Stimulated activated CD8-positive, alpha-beta memory T cell treated with anti-CD3 and anti-CD28 coated beads, Interleukin-7, amount 100 ng/mL, for 48 hours (primary cell): Measurements from ENCODE around the gene UBE2L6.

ENCODE experiments used
- DNase-seq, 2 donors: peaks; one replicate each; pipeline ENCODE4 v3.0.0-alpha.2; 2020; ENCODE audit warnings: low read depth in 1 of 2; ENCODE audit errors: extremely low read depth in 1 of 2

The UBE2L6 gene

DNA sequence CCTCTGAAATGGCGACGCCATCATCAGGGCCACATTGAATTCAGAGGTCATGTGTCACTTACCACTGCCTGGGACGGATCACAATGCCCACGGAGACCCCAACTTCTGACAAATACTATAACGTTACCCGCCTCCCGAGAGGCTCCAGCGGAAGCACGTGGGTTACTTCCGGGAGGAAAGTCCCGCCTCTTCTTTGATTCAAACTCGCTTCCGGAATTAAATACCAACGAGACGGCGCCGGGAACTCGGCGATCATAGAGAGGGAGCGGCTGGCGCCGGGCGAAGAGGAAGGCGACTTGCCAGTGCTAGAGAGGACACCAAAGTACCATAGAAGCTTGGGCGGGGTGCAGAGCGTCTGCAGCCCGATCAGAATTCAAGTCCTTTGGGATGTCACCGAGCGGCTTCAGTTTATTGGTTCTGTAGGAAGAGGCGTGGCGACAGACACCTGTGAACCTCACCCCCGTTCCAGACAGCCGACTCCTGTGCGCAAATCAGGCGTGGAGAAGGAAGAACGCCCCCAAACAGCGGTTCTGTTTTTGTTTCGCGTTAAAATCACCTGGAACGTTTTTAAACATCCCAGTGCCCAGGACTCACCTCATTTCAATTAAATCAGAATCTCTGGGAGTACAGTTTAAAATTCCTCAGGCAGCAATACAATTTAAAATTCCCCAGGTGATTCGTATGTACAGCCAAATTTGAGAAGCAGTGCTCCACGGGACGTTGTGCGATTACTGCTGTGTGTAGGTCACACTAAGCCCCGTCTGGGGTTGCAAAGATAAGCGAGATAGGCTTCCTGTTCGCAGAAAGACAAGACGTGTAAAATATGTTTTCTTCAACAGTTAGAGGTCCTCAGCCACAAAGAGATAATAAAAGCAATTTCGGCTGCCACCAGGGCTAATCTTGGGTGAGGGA is 36.6 kb downstream of the UBE2L6 start, which contains the start of gene TIMM10:
Gene TIMM10 (minus strand): TSS at position 159 of the 912 bp plus-strand sequence. CDS start 565 bp downstream, outside the sequence.
- peak; percentile 88 to 93 for DNase-seq

DNA sequence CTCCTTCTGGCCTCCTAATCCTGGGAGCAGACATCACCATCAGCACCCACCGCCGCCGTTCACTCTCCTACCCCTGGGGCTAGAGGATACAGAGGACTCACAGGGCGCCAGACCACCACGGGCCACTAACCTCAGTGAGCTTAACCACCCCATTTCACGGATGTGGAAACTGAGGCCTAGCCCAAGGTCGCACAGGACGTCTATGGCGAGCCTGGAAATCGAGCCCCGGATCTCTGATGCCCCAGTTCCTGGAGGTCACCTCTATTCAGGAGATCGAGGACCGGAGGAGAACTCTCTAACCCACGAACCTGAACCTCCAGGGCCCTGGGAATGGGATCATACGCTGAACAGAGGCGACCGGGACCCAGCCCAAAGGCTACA is 37.3 kb downstream of the UBE2L6 start:
- no peak for DNase-seq

DNA sequence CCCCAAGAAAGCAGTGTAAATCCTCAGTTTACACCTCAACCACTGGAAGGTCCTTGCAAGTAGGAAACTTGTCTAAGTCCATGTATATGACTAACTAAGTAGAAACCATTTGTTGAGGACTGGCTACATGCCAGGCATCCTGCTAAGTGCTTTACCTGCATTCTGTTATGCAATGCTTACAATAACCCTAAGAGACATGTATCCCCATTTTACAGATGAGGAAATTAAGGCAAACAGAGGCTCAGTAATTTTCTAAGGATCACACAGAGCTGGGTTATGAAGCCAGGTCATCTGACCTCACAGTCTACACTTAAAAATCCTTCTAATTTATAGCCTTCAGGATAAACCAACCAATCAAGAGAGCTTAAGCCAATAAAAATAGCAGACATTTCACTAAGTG is 38.5 kb downstream of the UBE2L6 start:
- no peak for DNase-seq

DNA sequence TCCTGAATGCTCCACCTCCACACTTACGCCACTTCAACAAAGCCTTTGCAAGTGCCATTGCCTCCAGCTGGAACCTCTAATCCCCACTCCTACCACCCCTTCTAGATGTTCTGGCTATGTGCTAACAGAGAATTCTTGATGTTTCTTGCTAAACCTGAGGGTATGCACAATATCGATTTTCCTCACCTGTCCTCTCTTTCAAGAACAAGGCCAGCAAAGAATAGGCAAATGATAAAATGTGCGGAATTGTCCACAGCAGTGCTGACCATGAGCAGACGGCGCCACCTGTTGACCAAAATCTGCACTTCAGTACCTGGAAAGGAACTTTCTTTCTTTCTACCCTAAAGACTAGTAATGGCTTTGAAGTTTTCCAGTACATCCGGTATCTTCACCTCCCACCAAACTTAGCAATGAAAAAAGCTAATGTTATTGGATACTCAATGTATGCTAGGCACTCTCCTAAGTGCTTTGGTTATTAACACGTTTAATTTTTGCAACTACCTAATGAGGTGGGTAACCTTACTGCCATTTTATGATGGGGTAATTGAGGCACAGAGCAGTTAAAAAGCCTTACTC is 40.3 kb downstream of the UBE2L6 start:
- no peak for DNase-seq

DNA sequence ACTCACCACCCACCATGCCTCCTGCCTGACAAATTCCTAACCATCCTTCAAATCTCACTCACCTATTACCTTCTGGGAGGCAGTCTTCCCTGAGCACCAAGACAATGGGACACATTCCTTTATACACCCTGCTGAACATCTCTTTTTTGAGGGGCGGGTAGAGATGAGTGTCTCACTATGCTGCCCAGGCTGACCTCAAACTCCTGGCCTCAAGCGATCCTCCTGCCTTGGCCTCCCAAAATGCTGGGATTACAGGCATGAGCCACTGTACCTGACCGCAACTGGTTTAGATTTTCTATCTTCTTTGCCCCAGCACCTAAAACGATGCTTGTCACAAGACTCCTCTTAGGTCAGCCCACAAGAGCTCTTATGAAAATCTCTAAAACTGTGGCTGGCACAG is 44.1 kb downstream of the UBE2L6 start:
- no peak for DNase-seq

DNA sequence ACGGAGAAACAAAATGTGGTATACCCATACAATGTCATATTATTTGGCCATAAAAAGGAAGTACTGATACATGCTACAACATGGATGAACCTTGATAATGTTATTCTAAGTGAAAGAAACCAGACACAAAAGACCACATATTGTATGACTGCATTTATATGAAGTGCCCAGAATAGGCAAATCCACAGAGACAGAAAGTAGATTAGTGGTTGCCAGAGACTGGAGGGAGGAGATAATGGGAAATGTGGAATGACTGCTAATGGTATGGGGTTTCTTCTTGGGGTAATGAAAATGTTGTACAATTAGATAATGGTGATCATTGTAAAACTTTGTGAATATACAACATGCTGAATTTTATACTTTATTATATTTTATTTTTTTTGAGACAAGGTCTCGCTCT is 46.4 kb downstream of the UBE2L6 start:
- DNase-seq, result no peak

DNA sequence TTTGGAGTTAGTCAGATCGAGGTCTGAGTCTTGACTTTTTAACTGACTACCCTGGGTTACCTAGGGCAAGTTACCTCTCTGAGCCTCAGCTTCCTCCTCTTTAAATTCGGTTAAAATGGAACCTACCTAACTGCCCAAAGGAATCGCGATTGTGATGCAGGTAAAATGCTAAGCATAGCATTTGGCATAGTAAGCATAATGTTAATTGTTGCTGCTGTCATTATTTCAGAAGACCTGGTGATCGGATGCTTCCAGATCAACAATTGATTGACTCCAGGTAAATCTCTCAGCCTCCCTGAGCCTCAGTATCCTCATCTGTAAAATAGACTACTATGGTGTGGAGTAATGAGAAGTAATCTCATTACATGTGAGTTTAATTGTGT is 51.4 kb downstream of the UBE2L6 start:
- no peak for DNase-seq

DNA sequence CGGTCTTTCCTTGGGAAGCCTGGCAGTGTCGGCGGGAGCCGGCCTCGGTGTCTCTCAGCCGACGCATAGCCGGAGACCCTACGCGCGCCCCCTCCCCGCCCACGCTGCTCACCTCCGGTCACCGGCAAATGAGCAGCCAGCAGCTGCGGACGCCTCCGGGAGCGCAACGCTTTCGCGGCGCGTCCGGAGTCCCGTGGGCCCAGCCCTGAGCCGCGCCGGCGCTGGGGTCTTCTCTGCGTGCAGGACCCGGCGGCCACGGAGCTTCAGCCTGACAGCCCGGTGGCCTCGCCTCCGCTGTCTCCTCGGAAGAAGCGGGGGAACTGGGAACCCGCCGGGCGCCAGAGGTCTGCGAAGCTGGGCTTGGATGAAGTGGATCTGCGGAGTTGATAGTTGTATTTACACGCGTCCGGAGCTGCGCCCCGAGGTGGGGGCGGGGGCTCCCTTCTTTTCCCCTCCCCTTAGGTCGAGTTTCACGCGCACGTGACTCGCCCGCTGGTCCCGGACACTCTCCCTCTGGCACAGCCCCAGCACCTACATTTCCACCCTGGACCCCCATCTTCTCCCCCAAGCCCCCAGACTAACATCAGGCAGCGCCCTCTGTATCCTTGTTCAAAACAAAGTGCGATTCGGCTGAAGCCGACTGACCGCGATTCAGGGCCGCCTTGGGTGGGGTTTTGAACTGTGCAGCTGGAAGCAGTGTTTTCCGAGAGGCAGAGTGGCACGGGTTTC is 52.0 kb downstream of the UBE2L6 start, which contains the start of gene SLC43A1:
Gene SLC43A1 (minus strand): TSS at position 371 of the 729 bp plus-strand sequence. CDS start 1,591 bp downstream, outside the sequence.
- no peak for DNase-seq

DNA sequence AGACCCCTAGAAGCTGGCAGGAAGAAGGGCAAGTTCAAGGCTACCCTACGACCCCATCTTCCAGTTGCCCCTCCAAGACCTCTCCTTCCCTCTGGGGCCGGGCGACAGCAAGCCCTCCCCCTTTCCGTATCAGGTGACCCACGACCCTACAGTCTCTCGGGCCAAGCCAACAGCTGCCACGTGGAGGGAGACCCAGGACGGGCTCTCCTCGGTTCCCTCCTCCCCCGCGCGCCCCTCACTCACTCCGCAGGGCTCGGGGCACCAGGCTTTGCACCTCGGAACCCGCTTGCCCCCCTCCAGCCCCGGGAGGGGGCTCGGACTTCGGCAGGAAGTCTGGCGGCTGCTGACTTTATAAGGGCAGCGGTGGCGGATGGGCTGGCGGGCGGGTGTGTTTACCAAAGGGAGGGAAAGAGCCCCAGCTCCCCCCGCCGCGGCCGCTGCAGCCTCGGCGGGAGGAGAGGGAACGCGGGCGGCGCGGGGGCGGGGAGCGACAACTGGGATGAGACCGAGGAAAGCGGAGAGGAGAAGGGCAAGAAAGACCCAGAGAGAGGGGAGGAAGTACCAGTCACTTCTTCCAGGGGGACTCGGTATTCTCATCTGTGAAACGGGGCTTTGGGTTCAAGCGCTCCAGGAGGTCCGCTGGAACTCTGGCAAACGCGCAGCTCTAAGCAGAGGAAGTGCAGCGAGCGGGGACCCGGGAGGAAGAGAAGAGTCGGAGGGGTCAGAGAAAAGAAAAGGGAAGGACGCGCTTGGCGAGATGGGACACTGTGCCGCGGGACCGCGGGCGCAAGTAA is 52.7 kb downstream of the UBE2L6 start:
- DNase-seq, result peak; percentile 22 to 32

DNA sequence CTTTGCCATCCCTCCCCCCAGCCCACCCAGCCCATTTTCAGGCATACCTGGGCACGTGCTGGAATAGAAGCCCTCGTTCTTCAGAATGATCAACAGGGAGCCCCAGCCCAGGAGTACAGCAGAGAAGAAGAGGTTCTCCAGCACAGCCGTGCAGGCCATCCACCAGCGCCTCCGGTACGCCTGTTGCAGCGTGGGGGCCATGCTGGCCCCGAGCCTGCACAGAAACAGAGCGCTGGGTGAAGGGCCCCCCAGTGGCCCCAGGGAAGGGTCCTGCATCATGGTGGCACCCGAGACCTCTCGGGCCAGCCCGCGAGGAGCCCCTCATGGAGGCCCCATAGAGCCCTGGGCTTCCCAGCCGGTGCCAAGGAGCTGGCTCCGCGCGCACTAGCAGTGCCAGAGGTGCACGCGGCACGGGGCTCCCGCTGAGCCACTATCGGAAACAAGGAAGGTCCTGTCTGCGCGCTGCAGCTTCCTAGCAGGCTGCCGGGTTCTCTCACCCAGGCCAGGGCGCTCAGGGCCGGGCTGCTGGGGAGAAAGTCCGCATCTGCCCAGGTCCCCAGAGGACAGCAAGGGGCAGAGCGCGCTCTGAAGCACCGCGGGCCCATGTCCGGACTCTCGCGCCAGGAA is 53.4 kb downstream of the UBE2L6 start:
- no peak for DNase-seq

DNA sequence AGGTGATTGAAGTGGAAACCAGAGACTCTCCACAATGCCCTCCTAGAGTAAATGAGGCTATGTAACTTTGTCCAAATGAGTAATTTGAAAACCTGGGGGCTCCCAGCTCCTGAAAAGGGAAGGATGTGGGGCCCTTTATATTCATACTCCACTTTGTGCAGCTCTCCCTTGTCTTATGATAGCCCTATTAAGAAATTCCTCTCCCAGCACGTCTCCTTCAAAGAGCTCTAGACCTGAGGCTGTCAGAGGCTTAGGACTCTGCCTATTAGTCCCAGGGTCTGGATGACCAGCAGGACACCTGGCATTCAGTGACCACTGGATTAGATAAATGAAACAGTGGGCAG is 54.0 kb downstream of the UBE2L6 start:
- no peak for DNase-seq

DNA sequence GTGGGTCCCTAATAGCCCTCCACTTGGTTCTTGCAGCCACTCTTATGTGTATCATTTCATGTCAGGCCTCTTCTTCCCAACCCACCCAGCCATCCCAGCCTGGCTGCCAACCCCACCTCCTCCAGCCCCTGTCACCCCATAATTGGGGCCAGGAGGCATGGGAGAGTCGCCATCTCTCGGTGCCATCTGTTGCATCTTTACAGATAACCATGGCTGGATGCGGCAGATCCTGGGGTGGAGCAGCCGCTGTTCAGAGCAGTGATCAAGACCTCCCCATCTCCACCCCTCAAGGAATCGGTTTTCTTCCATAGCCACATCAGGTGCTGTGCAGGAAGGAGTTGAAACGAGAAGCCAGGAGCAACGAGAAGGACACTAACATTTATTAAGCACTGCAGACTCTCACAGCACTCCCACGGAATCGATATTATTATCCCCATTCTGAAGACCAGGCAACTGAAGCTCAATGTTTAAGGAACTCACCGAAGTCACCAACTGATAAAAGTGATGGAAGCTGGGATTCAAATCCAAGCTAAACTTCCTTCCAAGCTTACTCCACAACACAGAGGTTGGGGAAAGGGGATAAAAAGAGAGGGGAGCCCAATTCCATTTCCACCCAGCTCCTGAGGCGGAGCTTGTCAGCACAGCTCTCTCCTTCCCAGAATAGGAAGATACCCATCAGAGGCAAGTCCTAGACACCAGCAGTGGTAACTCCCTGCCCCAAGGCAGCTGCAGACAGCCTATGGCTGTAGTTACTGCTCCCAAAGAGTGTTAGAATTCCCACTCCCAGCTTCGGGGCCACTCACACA is 54.6 kb downstream of the UBE2L6 start:
- DNase-seq, result no peak

DNA sequence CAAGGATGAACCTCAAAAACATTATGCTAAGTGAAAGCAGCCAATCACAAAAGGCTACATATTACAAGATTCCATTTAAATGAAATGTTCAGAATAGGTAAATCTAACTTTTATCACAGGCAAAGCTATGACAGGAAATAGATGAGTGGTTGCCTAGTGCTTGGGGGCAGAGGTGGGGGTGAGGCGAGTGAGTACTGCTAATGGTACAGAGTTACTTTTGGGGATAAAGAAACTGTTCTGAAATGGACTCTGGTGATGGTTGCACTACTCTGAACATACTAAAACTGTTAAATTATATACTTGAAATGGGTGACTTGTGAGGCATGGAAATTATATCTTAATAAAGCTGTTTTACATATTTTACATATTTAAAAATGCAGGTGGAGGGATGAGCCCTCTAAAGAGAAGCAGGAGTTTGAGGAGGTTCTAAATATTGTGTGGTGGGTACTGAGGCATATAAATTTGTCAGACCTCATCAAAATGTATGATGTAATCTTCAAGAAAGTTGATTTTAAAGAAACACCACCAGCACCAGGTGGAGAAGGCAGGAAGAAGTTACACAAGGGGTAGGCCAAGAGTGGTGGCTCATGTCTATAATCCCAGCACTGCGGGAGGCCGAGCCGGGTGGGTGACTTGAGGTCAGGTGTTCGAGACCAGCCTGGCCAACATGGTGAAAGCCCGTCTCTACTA is 55.6 kb downstream of the UBE2L6 start:
- DNase-seq, result no peak

DNA sequence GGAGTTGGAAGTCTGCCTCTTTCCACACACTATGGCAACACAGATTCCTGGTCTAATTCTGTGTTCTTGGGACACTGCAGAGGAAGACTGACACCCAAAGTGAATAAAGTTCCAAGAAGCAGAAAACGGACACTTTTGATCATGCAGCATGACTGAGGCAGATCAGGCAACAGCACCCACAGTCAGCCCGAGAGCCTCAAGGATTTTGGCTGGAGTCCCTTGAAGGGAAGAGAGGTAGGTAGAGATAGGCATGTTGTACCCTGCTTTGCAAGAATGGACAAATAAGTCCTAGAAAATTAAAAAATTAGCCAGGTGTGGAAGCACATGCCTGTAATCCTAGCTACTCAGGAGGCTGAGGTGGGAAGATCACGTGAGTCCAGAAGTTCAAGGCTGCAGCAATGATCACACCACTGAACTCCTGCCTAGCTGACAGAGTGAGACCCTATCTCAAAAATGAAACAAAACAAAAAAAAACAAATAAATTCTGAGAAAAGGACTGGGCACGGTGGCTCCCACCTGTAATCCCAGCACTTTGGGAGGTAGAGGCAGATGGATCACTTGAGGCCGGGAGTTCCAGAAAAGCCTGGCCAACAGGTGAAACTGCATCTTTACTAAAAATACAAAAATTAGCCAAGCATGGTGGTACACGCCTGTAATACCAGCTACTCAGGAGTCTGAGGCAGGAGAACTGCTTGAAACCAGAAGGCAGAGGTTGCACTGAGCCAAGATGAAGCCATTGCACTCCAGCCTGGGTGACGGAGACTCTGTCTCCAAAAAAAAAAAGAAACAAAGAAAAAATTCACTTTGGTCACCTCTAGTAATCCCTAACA is 58.9 kb downstream of the UBE2L6 start:
- DNase-seq, result no peak

DNA sequence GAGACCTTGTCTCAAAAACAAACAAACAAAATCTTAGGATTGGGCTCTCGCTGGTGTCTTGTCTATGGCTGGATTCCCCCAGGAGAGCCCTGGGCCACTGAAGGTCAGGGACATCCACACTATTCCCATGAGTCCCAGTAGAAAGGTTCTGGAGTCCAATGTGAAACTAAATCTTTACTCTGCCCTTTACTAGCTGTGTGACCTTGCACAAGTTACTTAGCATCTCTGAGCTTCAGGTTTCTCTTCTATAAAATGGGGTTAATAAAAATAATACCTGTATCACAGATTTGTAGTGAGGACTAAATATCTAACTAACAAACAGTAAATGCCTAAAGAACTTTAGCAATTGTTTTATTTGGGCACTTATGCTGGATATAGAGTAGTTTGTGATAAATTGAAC is 61.0 kb downstream of the UBE2L6 start:
- DNase-seq, result no peak

DNA sequence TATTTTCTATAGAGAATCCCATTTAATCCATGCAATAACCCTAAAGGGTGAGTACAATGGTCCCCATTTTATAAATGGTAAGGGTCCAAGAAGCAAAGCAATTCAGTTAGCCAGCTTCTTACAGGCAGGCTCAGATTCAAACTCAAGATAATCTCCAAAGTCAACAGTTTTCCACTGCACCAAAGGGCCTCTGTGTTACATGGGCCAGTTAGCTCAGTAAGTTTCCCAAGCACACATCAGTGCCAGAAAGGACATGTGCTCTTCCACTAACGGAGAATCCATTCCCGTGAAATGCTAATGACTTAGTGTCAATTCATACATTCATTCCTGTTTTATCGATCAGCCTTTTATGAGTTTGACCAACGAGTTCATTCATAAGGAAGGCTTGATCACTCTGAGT is 63.0 kb downstream of the UBE2L6 start:
- no peak for DNase-seq

DNA sequence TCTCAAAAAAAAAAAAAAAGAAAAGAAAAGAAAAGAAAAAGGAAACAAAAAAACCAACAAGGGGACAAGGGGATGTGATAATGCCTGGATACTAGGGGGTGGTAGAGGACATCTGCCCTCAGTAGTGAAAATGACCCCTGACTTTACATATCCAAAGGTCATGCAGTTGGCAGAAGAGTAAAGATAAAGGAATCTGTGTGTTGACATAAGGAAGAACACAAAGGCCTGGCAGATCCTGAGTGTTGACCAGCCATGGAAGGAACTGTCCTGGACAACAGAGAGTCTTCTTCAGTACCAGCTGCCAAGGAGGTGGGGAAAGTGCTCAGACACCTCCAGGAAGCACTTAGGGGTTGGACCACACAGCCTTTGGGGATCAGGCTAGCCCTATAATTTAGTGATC is 64.6 kb downstream of the UBE2L6 start:
- no peak for DNase-seq

DNA sequence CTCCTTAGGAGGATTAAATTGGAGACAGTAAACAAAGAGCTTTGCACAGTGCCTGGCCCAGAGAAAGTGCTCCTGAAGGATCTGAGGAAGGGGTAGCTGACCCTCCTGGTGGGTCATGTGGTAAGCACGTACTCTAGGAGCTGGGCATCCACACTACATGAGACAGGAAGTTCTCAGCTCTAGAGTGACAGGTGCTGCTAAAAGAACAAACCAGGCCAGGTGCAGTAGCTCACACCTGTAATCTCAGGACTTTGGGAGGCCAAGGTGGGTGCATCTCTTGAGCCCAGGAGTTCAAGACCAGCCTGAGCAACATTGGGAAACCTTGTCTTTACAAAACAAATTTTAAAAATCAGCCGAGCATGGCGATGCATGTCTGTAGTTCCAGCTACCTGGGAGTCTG is 65.1 kb downstream of the UBE2L6 start:
- DNase-seq, result no peak
